Choroid plexus epithelial cell (primary cell): ENCODE results near the gene TYRO3.

Experiments
- DNase-seq: peaks from one replicate; pipeline ENCODE4 v3.0.0-alpha.2; 2010; ENCODE audit warnings: low read depth
- H3K4me3 ChIP-seq: 2 replicates; pipeline ENCODE4 v1.5.1; 2011; ENCODE audit warnings: low read depth, mild to moderate bottlenecking, control low read depth, low read length, moderate library complexity
- CTCF ChIP-seq: conservative IDR thresholded peaks from 2 replicates; pipeline ENCODE4 v1.5.1; 2011; ENCODE audit warnings: low read depth, mild to moderate bottlenecking, control low read depth, inconsistent platforms, low read length, moderate library complexity

The TYRO3 gene

GRCh38 chr15:41536866-41537265 is 22.1 kb upstream of the TYRO3 start:
- no peak for TF ChIP-seq CTCF
- DNase-seq, result no peak
- no peak overlapping the region for H3K4me3 ChIP-seq

- TF ChIP-seq CTCF, result no peak
- DNase-seq, result no peak
- peak overlapping the region; percentile 96 for H3K4me3 ChIP-seq
These were observed 15.5 kb upstream of the TYRO3 start for GRCh38 chr15:41543521-41543870.

GRCh38 chr15:41544650-41545015 is 14.4 kb upstream of the TYRO3 start:
- no peak overlapping the region for H3K4me3 ChIP-seq
- DNase-seq, result no peak
- no peak for TF ChIP-seq CTCF

GRCh38 chr15:41545218-41545617 is 13.8 kb upstream of the TYRO3 start:
- no peak for TF ChIP-seq CTCF
- no peak overlapping the region for H3K4me3 ChIP-seq
- DNase-seq, result no peak

GRCh38 chr15:41546851-41547786 is 11.9 kb upstream of the TYRO3 start:
- TF ChIP-seq CTCF, result no peak
- H3K4me3 ChIP-seq, result no peak overlapping the region
- peak; percentile 28 for DNase-seq

- TF ChIP-seq CTCF, result no peak
- no peak overlapping the region for H3K4me3 ChIP-seq
- no peak for DNase-seq
These were observed 8.8 kb upstream of the TYRO3 start for GRCh38 chr15:41550066-41550775.
